GM18873 (cell line): ENCODE measurements around the gene MID1.
A peak's percentile ranks its signal among the peaks of the same experiment; 100 is the strongest.

Experiments used
- ATAC-seq: cut with Tn5 transposase; IDR thresholded peaks from one replicate; pipeline ENCODE4 v1.9.1; 2021; ENCODE audit warnings: mild to moderate bottlenecking, moderate library complexity, moderate number of reproducible peaks; ENCODE audit not compliant: unreplicated experiment, low FRiP score

MID1 gene

DNA sequence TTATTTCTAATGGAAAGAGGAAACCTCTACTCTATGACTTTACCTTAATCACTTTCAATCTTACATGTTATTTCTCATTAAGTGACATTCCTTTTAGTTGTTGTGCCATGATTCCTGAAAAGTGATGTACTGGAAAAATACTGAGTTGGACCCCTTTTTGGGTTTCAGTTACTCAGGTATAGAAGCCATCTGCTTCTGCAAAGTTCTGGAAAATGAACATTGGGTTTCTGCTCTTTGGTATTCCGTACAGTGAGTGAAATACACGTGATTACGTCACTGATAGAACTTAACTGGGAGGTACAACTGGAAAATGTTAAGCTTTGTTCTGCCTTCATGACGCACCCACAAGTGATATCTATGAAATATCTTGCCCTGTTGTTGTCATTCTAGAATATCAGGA, 114.7 kb downstream of the MID1 start:
- no peak for ATAC-seq

DNA sequence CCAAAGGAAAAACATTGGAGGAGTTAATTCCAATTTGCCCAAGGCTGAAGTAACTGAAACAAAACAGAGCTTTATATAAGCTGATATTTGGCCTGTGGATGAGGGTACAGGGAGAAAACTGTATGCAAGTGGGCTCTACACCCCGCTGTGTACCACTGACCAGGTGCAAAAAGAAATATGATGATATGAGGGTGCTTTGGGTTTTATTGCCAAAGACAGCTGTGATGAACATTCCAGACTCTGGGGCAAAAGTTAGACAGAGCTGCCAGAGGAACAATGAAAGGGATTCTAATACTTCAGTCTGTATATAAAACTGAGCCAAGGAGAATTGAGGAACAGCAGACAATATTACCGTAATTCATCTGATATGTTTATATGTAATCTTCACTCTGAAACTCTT, 117.4 kb downstream of the MID1 start:
- no peak for ATAC-seq

DNA sequence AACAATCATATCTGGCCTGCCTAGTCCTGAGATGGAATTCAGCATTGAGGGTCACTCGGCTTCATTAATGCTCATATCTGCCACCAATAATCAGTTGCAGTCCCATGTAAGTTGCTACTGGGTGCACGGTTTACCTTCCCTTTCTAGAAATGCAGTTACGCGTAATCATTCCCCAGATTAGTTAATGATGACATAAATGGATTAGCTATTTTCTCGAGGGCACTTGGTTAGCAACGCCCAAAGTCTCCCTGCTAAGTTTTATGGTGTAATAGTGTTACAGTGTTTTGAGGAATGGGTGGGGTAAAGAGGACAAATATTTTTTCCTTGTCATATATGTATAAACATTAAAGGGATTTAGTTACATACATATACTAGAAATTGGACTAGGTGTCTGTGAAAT, 118.8 kb downstream of the MID1 start:
- no peak for ATAC-seq

DNA sequence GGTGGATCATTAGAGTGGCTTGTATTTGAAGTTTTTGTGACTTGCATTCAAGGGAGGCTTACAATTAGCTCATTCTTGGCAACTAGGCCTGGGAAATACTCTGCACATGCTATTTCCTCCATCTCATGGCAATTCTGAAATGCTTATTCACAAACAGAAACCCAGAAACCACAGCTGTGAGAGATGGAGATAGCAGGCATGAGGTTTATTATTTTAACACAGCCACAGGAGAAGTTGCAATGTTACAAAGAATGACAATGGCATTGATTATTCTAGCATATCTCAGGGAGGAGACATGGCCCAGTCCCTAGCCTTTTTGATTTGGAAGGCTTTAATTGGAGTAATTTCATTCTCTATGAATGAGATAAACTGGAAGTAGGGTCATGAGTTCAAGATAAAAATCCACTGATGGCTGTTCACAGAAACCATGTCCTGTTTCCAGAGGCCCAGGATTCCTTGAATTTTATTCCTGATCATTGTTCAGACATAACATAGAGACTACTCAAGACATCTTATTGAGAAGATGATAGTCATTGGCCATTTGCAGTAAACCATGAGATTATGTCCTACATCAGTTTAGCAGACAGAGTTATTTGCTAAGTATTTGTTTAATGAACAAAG, 123.9 kb downstream of the MID1 start:
- no peak for ATAC-seq

DNA sequence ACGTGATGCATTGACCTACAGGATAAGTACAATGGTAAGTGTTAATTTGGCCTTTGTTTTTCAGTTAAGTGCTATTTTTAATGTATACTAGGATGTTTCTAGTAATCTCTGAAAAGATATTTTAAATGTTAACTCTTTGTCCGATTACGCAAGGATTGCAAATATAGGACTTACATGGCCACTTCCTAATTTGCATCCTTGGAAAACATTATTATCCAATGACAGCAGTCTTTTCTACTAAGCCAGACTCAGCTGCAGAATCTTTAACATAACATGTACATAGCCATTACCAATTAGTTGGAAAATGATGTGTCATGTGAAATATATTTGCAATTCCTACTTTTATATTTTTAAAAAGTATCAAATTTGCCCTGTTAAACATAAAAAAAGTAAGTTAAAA, 124.7 kb downstream of the MID1 start:
- ATAC-seq = no peak

DNA sequence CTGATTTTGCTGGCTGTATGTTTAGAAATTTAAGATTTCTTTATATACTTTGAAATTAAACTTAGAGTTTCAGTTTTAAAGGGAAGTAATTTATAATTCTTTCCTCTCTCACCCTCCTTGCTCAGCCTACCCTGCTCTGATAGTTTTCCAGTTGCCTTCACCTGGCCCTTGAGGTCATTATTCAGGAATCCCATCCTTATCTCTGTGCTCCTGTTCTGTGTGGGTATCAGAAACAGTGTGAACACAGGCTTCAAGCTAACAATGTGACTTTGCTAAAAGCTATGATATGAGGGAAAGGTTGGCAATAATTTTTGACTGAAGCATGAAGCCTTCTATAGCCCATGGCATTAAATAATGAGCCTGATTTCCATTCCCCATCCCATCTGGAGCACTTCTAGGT, 128.1 kb downstream of the MID1 start:
- ATAC-seq = no peak

DNA sequence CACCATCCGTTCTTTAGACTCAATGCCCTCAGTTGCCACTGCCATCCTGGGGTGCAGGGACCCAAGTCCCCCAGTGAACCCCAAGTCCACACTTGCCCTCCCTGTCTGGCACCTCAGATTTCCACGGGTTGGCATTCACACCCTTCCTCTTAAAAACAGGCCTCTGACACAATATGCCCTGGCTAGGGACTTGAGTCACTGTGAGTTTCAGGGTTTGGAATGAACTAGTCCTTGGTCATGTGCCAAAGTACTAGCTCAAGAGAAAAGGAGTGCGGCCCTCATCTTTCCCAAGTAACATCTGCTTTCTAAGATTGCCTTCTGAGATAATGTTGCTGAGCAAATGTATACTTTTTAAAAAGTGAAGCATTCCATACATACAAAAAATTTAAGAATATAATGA, 134.0 kb downstream of the MID1 start:
- ATAC-seq = no peak

DNA sequence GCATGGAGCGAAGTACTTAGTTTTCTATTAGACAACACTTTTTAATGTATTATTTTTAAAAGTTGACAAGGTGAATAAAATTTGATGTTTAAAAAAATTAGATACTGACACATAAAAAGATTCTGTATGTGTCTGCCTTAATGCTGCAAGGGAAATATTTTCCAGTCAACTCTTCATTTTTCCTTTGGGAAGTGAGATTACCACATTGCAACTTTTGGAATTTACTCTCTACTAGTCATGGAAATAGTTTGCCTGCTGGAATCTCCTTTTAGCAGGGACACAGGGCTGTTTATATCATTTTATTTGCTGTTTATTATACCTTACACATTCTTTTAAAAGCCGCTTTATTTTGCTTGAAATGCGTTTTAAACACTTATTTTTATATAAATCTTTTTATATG, 135.1 kb downstream of the MID1 start:
- ATAC-seq = no peak

DNA sequence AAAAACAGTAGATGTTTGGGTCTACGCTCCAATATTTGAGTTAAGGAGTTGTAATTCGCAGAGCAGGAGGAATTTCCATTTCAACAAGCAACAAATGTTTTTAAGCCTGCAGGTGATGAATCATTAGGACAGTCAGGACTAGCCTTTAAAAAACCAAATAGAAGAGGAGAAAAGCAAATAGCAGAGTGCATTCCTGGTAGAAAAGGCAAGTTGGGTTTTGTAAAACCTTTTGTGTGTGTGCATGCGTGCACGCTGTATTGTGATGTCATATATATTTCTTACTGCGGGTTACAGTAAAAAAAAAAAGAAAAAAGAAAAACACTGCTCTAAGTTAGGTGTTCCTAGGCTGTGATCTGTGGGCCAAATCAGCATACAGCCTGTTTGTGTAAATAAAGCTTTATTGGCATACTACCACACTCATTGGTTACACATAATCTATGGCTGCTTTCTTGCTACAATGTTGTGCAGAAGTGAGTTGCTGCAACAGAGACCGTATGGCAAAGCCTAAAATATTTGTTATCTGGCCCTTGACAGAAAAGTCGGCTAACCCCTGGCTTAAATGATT, 135.6 kb downstream of the MID1 start:
- no peak for ATAC-seq

DNA sequence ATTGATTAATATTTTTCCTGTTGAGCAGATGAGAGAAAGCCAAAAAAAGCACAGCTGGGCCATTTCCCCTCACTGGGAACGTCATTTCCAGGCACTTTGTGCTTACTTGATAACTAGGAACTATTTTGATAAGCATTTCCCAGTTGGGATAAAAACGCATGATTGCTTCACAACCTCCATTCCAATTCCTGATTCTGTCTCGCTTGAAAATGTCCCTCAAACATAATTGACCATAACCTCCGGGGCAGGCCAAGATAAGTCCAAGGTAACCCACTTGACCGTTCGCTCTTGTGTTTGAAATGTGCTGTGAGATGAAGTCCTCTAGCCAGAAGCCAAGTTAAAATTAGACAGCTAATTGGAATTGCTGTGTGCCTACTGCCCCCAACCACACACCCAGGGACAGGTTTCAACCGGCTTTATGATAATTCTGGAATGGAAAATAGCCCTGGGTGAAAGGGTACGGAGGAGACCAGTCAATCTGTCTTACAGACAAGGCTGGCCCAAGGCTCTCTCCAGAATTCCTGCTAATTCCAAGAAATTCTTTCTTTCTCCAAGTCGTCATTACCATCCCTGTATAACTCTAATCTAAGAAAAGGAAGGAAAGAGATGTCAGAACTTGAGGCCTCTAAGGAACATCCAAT, 137.1 kb downstream of the MID1 start:
- no peak for ATAC-seq

DNA sequence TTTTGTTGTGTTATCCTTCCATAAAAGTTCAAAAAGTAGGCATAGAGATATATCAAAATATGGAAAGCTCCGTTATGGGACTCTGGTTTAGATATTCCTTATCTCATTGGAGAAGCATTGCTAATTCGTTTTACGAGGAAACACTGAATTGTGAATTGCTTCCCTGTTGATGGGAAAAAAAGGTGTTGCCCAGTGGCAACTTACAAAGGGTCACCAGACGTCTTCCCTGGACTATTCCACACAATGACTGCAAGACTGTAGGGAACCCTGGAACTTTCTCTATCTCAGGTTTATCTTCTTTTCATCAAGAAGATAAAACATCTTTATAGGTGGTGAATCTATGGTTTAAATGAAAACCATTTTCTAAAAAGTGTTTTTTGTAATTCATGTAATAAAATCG, 137.7 kb downstream of the MID1 start:
- no peak for ATAC-seq

DNA sequence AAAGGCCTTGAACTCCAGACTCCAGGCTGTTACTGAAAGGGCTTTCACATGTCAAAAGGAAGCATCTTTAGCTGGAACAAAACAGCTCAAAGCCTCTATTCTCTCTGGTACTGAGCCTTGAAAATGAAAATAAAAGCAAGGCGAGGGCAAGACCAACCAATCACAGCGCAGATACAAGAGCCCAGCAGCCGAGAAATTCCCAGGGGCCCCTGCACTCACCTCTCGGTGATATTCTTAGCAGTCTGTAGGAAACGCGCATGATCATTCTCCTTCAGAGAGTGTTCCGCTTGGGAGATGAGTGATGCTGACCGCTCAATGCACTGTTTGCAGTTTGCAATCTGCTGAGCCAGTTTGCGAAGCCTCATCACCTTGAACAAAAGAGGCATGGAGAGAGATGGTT, 138.1 kb downstream of the MID1 start:
- ATAC-seq = peak; percentile 50

DNA sequence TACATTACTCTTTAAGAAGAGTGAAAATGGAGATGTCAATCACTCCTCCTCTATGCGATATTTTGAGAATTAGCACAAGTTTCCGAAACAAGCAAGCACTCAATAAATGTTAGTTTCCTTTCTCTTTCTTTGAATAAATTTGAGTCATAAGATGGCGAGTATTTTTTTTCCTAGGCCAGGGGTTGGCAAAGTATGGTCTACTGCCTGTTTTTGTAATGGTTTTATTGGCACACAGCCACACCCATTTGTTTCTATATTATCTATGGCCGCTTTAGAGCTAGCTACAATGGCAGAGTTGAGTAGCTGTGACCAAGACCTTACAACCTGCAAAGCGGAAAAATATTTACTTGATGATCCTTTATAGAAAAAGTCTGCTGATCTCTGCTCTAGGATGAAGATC, 139.5 kb downstream of the MID1 start:
- no peak for ATAC-seq

DNA sequence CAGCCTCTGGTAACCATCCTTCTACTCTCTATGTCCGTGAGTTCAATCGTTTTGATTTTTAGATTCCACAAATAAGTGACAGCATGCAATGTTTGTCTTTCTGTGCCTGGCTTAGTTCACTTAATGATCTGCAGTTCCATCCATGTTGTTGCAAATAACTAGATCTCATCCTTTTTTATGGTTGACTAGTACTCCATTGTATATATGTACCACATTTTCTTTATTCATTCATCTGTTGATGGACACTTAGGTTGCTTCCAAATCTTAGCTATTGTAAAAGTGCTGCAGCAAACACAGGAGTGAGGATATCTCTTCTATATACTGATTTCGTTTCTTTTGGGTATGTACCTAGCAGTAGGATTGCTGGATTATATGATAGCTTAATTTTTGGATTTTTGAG, 140.9 kb downstream of the MID1 start:
- ATAC-seq = no peak

DNA sequence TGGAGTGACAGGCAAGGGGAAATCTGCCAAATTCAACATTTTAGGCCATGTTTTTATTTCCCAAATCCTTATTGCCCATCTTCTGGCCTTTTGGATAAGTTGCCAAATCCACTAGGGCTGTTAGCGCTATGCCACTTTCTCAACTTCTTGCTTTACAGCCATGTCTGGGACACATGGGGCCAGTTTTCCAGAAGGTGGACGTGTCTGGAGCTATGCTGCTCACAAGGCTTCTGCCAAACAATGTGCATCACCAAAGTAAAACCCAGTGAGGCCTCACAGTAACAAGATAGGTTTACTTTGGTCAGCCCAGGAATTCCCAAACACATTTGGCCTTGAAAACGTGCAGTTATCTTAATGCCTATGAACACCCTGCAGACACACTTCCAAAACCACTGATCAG, 142.9 kb downstream of the MID1 start:
- no peak for ATAC-seq

DNA sequence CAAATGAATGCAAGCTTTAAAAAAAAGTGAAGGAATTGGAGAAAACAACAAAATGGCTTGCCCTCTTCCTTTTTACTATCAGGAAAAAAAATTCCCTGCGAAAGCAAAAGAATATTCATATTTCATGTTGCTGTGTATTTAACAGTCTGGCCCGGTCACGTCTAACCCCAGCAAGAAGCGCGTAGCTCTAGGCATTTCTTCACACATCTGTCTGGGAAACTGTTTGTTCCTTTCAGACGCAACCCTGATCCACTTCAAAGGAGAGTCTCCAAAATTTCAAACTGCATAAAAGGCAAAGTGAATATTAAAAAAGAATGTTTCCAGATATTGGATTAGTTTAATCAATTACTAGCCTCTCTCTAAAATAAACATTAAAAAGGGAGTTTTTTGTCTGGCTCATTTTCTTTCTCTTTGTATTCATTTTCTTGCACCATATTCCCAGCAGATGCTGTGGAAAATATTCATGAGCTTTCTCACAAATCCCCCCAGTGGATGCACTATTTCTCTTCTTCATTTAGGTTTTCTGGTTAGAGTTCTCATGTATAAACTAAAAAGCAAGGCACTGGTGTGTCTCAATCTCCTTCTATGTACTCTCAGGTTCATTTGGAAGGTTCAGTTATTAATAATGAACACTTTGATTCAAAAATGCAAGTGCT, 145.3 kb downstream of the MID1 start:
- no peak for ATAC-seq

DNA sequence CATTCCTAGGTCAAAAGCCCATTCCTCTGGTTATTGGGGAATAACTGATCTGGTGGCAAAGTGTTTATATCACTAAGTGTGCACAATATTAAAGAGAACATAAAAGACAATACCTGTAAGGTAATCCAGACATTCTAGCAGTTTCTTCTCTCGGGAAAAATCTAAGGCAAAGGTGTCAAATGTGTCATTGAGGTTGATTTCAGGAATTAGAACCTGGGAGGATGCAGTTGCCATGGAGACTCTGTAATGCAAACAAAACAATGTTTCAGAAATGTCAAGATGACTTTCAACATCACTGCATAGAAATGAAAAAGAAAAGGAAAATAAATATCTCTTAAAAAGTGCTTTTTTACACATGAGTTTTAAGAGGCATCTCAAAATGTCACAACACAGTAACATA, 145.9 kb downstream of the MID1 start:
- no peak for ATAC-seq

DNA sequence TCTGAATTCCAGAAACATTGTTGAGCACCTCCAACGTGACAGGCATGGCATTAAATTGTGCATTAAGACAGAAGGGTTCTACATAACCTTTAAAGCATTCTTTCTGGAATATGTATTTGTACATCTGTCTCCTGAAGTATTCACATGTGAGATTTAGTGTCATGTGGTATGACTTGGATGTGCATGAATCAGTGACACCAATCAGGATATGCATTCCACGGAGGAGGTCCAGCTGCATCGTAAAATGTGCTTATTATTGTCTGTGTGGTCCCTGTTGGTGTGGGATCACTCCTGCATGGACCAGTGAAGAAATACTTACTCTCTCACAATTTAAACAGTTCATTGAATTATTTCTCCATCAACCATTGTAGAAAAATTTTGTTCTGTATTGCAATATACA, 149.0 kb downstream of the MID1 start:
- no peak for ATAC-seq

DNA sequence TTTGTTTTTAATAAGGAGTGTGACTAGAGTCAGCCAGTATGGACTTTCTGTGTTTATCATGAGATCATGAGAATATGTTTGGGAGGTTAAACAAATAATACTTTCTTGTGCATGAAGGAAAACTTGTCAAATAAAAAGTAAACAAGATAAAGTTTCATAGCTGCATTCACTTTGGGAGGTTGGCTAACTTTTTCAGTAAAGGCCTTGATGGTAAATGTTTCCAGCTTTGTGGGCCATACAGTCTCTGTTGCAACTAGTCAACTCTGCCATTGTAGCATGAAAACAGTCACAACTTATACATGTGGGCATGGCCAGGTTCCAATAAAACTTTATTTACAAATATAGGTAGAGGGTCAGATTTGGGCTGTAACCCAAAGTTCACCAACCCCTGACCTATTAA, 150.4 kb downstream of the MID1 start:
- ATAC-seq = no peak

DNA sequence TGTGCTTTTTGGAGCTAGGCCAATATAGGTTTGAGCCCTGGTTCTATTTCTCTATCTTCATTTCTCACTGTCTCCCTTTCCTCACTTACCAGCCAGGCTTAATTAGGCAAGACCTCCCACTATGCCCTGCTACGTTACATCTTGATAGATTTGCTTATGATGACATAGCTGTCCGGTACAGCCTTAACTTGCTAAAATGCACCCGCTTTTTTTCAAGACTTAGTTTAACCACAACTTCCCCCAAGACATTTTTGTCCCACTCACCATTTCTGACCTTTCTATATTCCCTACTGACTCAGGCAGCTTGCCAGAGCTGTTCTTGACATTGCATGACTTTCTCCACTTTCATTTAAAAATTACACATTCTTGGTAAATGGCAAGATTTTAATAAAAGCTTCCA, 152.6 kb downstream of the MID1 start:
- no peak for ATAC-seq

DNA sequence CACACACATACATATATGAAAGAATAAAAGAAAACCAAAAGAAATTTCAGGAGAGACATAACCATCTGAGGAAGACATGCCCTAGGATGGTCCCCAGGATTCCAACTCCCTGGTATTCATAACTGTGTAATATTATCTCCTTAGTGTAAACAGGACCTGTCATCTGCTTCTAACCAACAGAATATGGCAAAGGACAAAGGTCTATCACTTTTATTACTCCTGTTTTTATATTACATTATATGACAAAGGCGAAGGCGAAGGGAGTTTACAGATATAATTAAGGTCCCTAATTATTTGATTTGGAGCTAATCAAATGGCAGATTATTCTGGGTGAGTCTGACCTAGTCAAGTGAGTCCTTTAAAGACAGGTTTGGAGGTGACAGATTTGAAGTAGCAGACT, 155.1 kb downstream of the MID1 start:
- no peak for ATAC-seq

DNA sequence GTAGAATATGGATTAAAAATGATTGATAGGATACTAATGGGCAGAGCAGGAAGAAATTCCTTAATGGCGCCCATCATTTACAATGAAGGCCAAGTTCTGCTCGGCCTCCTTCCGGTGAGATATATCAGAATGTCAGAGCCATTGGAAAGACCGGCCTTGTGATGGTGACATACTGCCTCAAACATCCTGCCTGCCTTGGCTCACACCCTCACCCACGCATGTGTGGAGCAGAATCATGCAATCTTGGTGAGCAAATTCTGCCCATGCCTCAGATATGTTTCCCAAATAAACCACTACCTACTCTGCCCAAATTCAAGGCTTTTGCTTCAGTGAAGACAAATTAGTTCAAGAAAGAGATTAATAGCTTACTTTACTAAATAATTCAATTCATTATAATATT, 163.3 kb downstream of the MID1 start:
- no peak for ATAC-seq
